Measurements from ENCODE around the gene DDR2.

DNA sequence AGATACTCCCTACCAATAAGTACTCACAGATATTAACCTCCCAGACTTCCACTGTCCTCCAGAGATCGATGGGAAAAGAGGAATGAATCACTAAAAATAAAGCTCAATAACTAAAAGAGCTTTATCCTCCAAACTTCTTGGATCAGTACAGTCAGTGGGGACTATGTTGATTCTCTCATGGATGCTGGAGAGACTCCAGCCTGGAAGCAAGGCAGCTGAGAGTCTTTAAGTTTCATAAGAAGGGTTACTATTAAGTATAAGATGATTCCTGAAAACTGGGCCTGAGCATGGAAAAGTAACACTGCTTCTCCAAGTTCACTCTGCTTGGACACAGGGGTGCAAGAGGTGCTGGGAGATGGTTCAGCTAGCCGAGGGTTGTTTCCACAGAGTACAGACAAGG lies 6.2 kb upstream of the DDR2 start:
- TF ChIP-seq POLR2AphosphoS5 (IDR thresholded peaks at IDR 0.05; ENCODE audit: low read depth, low read length) (no peak), POLR2A (IDR thresholded peaks at IDR 0.05; ENCODE audit: low read depth, low read length) (no peak), SPI1 (IDR thresholded peaks at IDR 0.05; ENCODE audit: low read depth, low read length) (no peak), TAF1 (IDR thresholded peaks at IDR 0.05; ENCODE audit: low read depth, low read length) (no peak), POU2F2 (IDR thresholded peaks at IDR 0.05; ENCODE audit: low read depth, low read length) (no peak), PAX5 (IDR thresholded peaks at IDR 0.05; ENCODE audit: insufficient read depth, low read length, severe bottlenecking) (no peak)

All from GM12891 (cell line).